T-cell (primary cell): Measurements from ENCODE around the gene GSTP1. TPM values are rescaled to one million over a fixed set of nuclear protein-coding genes. Genes with fewer than 3 reads are reported as not detected.

ENCODE experiments used
- ATAC-seq, 4 experiments: fragments of 200-7000 bp in 3 of 4; fragments of 150-1000 bp in 1 of 4; cut with Tn5 transposase; replicated peaks in 1 of 4; 1 replicate in 3 of 4; 2 replicates in 1 of 4; pipeline ENCODE4 v1.10.0; 2021; ENCODE audit warnings: moderate library complexity in 3 of 4, mild to moderate bottlenecking in 2 of 4, moderate number of reproducible peaks in 1 of 4
- CTCF ChIA-PET, 2 donors: fragments of 300-600 bp; sonication (Branson Sonifier 250); formaldehyde crosslinking; loops; one replicate each; lab custom pipeline; 2022; ENCODE audit warnings: antibody characterized with exemption in 2 of 2; lab: Charles Lee
- POLR2A ChIA-PET, 2 donors: fragments of 300-600 bp; sonication (Branson Sonifier 250); formaldehyde crosslinking; loops; one replicate each; lab custom pipeline; 2022; ENCODE audit warnings: antibody characterized with exemption in 2 of 2; lab: Charles Lee
- DNase-seq, 35 experiments: peaks; one replicate each; pipeline versions ENCODE4 v3.0.0 to v3.0.0-alpha.2; 2013 to 2023
- H3K27ac ChIP-seq: one replicate; pipeline ENCODE4 v1.5.1; 2013; ENCODE audit warnings: low read length
- H3K27me3 ChIP-seq, 2 experiments: replicated peaks in 1 of 2; 1 replicate in 1 of 2; 2 replicates in 1 of 2; pipeline versions ENCODE4 v1.6.1 to v1.7.0; 2013; ENCODE audit warnings: low read length in 1 of 2, mixed read lengths in 1 of 2; ENCODE audit not compliant: control insufficient read depth in 2 of 2, insufficient read depth in 2 of 2; ENCODE audit errors: extremely low read depth in 1 of 2
- H3K36me3 ChIP-seq, 2 donors: 1 replicate in 1 of 2; 2 replicates in 1 of 2; pipeline versions ENCODE4 v1.6.1 to v1.7.0; 2013; ENCODE audit warnings: low read length in 1 of 2; ENCODE audit not compliant: control insufficient read depth in 2 of 2, insufficient read depth in 1 of 2; ENCODE audit errors: extremely low read depth in 1 of 2
- H3K4me1 ChIP-seq, 2 experiments: 1 replicate in 1 of 2; 2 replicates in 1 of 2; pipeline versions ENCODE4 v1.6.1 to v1.7.0; 2013; ENCODE audit warnings: low read length in 2 of 2, mixed read lengths in 1 of 2; ENCODE audit not compliant: insufficient read depth in 2 of 2, control insufficient read depth in 1 of 2; ENCODE audit errors: extremely low read depth in 1 of 2
- H3K4me3 ChIP-seq, 2 donors: 1 replicate in 1 of 2; 2 replicates in 1 of 2; pipeline versions ENCODE4 v1.5.1 to v1.7.0; 2013; ENCODE audit warnings: mild to moderate bottlenecking in 2 of 2, low read length in 1 of 2, moderate library complexity in 1 of 2; ENCODE audit not compliant: control insufficient read depth in 1 of 2; ENCODE audit errors: extremely low read depth in 1 of 2
- H3K9me3 ChIP-seq: 2 replicates; pipeline ENCODE4 v1.7.0; 2013
- H3K27ac Mint-ChIP-seq, 2 donors: one replicate each; pipeline ENCODE4 v1.8.0; 2020 to 2021; ENCODE audit warnings: mild to moderate bottlenecking in 2 of 2, mixed read lengths in 2 of 2
- H3K27me3 Mint-ChIP-seq, 2 donors: one replicate each; pipeline ENCODE4 v1.8.0; 2021 to 2022; ENCODE audit warnings: mixed read lengths in 2 of 2
- H3K36me3 Mint-ChIP-seq: one replicate; pipeline ENCODE4 v1.8.0; 2021; ENCODE audit warnings: mixed read lengths
- H3K4me1 Mint-ChIP-seq, 3 donors: one replicate each; pipeline ENCODE4 v1.8.0; 2020 to 2022; ENCODE audit warnings: mixed read lengths in 3 of 3, mild to moderate bottlenecking in 1 of 3
- H3K4me3 Mint-ChIP-seq, 3 donors: one replicate each; pipeline ENCODE4 v1.8.0; 2020 to 2022; ENCODE audit warnings: mild to moderate bottlenecking in 3 of 3, mixed read lengths in 3 of 3, moderate library complexity in 3 of 3
- H3K9me3 Mint-ChIP-seq, 3 donors: one replicate each; pipeline ENCODE4 v1.8.0; 2020 to 2022; ENCODE audit warnings: mixed read lengths in 3 of 3
- WGBS: methylation state at CpG from one replicate; pipeline ENCODE4 v1.1.5; 2013; ENCODE audit warnings: missing lambda C conversion rate; ENCODE audit not compliant: insufficient coverage; 5-methylcytosine and 5-hydroxymethylcytosine counted together
- total RNA-seq, 35 experiments: library from RNA in 6 of 35; stranded (reverse) in 6 of 35; fragments of 120-200 nt in 1 of 35; gene quantifications; one replicate each; pipeline versions ENCODE4 v1.2.1 to v1.2.4 and lab custom pipeline; 2013 to 2026

The GSTP1 gene
- total RNA-seq, 5 donors from 2014 or later (not counting 1 experiment from before 2014, with no cell fraction given): 68.3 to 200 (median 151) TPM

DNA sequence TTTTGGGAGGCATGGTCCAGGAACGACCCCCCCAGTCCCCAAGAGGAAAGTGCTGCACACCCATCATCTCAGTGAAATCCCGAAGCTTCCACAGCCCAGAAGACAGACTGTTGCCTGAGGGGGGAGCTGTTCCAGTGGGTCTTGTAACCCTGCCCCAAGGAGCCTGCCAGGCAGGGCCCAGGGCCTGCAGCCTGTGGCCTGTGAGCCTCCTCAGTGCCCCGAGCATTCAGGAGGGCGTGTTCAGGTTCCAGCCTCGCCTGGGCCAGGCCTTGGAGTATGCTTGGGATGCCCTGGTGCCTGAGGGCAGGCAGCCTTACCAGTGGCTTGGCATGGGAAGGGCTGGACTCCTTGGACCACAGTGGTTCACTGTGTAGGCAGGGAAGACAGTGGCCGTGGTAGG lies 42.4 kb upstream of the GSTP1 start:
- no peaks in the 10 kb centered on the region for H3K9me3 Mint-ChIP-seq
- no peaks in the 10 kb centered on the region for H3K9me3 ChIP-seq
- no peak overlapping the region for H3K27ac Mint-ChIP-seq
- no peaks in the 10 kb centered on the region for H3K27me3 Mint-ChIP-seq
- H3K4me1 Mint-ChIP-seq: no peaks in the 10 kb centered on the region
- no peaks in the 10 kb centered on the region for H3K36me3 ChIP-seq
- no peak overlapping the region for H3K27ac ChIP-seq
- H3K27me3 ChIP-seq: peaks cover 0 to 16% of the 10 kb centered on the region in 2 experiments
- WGBS: 81% methylated on average over 4 of the region's 6 CpGs
- no peaks in the 10 kb centered on the region for H3K4me1 ChIP-seq
- H3K4me3 Mint-ChIP-seq: no peak overlapping the region
- ATAC-seq: no peak
- CTCF ChIA-PET: no interaction called here
- no peak for DNase-seq
- no peaks in the 10 kb centered on the region for H3K36me3 Mint-ChIP-seq
- no peak overlapping the region for H3K4me3 ChIP-seq
- POLR2A ChIA-PET: no interaction called here

DNA sequence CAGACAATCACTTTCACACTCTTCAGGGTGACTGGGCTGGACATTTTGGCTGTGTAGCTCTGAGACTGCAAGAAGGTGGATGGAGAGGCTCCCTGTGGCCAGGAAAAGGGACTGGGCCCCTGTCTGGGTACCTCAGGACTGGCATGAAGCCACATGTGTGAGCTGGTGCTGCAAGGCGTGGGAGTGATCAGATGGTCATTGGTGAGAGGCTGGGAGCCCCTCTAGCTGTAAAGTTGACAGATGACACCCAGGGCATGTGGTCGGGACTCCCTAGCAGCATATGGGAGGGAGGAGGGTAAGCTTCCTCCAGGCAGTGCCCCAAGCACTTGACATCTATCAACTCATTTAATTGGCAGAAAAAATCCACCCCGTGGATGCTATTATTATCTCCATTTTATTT lies 41.4 kb upstream of the GSTP1 start:
- Mint-ChIP-seq H3K27ac (no peak overlapping the region), H3K4me3 (no peak overlapping the region), H3K4me1 (no peaks in the 10 kb centered on the region), H3K27me3 (peaks cover 0 to 3% of the 10 kb centered on the region in 2 donors), H3K9me3 (no peaks in the 10 kb centered on the region), H3K36me3 (no peaks in the 10 kb centered on the region)
- Histone ChIP-seq H3K9me3 (no peaks in the 10 kb centered on the region), H3K4me1 (no peaks in the 10 kb centered on the region), H3K36me3 (no peaks in the 10 kb centered on the region), H3K4me3 (no peak overlapping the region), H3K27ac (no peak overlapping the region), H3K27me3 (peaks cover 0 to 16% of the 10 kb centered on the region in 2 experiments)
- CTCF ChIA-PET: no interaction called here
- no peak for DNase-seq
- POLR2A ChIA-PET: no interaction called here
- WGBS: no CpG with 5 or more reads among the region's 3 CpGs
- no peak for ATAC-seq

DNA sequence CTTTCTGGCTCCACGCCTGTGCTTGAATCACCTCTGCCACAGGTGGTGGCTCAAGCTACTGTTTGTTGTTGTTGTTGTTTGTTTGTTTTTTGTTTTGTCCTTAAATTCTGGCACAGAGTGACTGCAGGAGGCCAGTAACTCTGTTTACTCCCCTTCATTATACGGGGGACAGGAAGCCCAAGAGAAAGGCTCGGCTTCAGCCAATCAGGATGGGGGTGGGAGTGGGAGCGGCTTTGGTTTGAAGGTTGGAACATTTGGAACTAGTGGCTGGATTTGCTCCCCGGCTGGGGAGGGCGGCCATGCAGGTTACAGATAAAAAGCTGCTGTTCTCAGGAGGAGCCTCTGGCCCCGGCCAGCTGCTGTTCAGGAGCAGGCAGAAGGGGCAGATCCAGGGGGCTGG lies 40.6 kb upstream of the GSTP1 start:
- H3K27ac ChIP-seq: no peak overlapping the region
- ChIA-PET CTCF (no interaction called here), POLR2A (no interaction called here)
- WGBS: 61% methylated on average over 3 of the region's 7 CpGs
- H3K27me3 ChIP-seq: peaks cover 0 to 16% of the 10 kb centered on the region in 2 experiments
- no peaks in the 10 kb centered on the region for H3K9me3 ChIP-seq
- H3K4me3 ChIP-seq: no peak overlapping the region
- no peak for DNase-seq
- H3K36me3 ChIP-seq: no peaks in the 10 kb centered on the region
- H3K4me1 ChIP-seq: no peaks in the 10 kb centered on the region
- peaks cover 0 to 3% of the 10 kb centered on the region in 2 donors for H3K27me3 Mint-ChIP-seq
- no peak overlapping the region for H3K27ac Mint-ChIP-seq
- H3K36me3 Mint-ChIP-seq: no peaks in the 10 kb centered on the region
- H3K9me3 Mint-ChIP-seq: no peaks in the 10 kb centered on the region
- H3K4me1 Mint-ChIP-seq: no peaks in the 10 kb centered on the region
- no peak for ATAC-seq
- H3K4me3 Mint-ChIP-seq: no peak overlapping the region

DNA sequence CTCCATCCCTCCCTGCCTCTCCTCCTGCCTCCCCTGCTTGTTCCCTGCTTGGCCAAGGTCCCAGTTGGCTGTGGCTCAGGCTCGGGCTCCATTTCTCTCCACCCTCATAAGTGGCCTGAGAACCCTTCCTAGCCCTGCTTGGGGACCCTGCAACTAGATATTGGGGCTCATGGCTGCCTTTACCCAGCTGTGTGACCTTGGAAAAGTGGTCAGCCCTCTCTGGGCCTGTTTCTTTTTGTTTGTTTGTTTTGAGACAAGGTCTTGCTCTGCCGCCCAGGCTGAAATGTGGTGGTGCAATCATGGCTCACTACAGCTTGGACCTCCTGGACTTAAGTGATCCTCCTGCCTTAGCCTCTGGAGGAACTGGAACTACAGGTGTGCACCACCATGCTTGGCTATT lies 40.0 kb upstream of the GSTP1 start:
- H3K9me3 ChIP-seq: no peaks in the 10 kb centered on the region
- CTCF ChIA-PET: no interaction called here
- no peak overlapping the region for H3K4me3 ChIP-seq
- POLR2A ChIA-PET: no interaction called here
- Mint-ChIP-seq H3K9me3 (no peaks in the 10 kb centered on the region), H3K36me3 (no peaks in the 10 kb centered on the region), H3K4me1 (no peaks in the 10 kb centered on the region), H3K27me3 (peaks cover 0 to 3% of the 10 kb centered on the region in 2 donors), H3K27ac (no peak overlapping the region), H3K4me3 (no peak overlapping the region)
- ATAC-seq (no peak), DNase-seq (no peak)
- H3K36me3 ChIP-seq: no peaks in the 10 kb centered on the region
- peaks cover 0 to 14% of the 10 kb centered on the region in 2 experiments for H3K27me3 ChIP-seq
- H3K4me1 ChIP-seq: no peaks in the 10 kb centered on the region
- WGBS: 66% methylated on average over 2 of the region's 2 CpGs
- no peak overlapping the region for H3K27ac ChIP-seq

DNA sequence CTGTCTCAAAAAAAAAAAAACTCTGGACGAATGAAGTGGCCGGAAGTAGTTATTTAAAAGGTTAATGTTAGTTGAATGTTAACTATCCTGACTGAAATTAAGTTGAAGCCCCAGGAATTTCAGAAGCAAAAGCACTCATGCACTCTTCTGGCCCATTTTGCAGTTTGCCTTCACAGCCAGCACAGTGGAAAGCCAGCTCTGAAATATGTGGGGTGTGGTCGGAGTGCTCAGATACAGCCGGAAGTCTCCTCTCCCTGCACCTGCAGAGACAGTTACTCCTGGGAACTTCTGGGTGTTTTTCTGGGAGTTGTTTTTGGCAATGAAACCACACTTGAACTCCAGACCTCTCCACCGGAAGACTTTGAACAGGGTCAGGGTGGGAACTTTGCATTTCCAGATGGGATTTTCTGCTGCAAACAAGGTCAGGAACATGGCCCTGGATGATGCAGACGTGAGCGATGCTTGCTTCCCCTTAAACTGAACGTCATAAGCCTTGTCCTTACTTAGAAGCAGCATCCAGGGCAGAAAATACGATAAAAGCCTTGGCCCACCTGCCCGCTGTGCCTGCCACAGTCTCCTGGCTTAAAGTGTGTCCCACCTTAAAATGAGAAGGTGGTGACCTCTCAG lies 38.9 kb upstream of the GSTP1 start:
- no peaks in the 10 kb centered on the region for H3K36me3 ChIP-seq
- ATAC-seq (no peak), DNase-seq (no peak)
- 90% methylated on average over 6 of the region's 10 CpGs for WGBS
- ChIA-PET POLR2A (interaction anchor here in 1 of 2 donors (0.6 kb wide), 1 partner anchor 16 kb away, joined by 3 read pairs; no protein-coding TSS in a partner anchor), CTCF (no interaction called here)
- H3K27ac Mint-ChIP-seq: no peak overlapping the region
- H3K27me3 Mint-ChIP-seq: peaks cover 0 to 3% of the 10 kb centered on the region in 2 donors
- H3K27me3 ChIP-seq: peaks cover 0 to 11% of the 10 kb centered on the region in 2 experiments
- no peak overlapping the region for H3K4me3 Mint-ChIP-seq
- H3K9me3 ChIP-seq: no peaks in the 10 kb centered on the region
- no peaks in the 10 kb centered on the region for H3K9me3 Mint-ChIP-seq
- no peaks in the 10 kb centered on the region for H3K36me3 Mint-ChIP-seq
- H3K4me1 Mint-ChIP-seq: no peaks in the 10 kb centered on the region
- no peak overlapping the region for H3K4me3 ChIP-seq
- no peak overlapping the region for H3K27ac ChIP-seq
- no peaks in the 10 kb centered on the region for H3K4me1 ChIP-seq

DNA sequence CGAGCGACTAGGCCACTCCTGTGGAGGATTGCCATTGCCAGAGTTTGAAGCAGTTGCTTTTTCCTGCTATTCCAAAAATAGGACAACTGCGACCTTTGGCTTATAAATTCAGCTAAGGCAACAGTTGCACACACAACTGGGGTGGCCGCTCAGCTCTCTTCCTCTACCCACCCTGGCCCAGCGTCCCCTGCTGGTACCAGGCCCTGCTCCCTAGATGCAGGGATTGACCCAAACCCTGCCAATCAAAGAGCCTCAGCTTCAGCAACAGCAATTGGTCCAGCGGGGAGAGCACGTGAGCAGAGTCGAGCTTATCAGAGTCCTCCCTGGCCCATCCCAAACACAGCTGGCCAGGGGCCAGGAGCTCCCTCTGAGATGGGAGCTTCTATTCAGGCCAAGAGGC lies 38.3 kb upstream of the GSTP1 start:
- no peaks in the 10 kb centered on the region for H3K9me3 Mint-ChIP-seq
- DNase-seq: no peak
- ATAC-seq: no peak
- Histone ChIP-seq H3K4me1 (no peaks in the 10 kb centered on the region), H3K36me3 (no peaks in the 10 kb centered on the region), H3K27me3 (peaks cover 0 to 11% of the 10 kb centered on the region in 2 experiments), H3K27ac (no peak overlapping the region), H3K4me3 (no peak overlapping the region), H3K9me3 (no peaks in the 10 kb centered on the region)
- ChIA-PET POLR2A (interaction anchor here in 1 of 2 donors (0.6 kb wide), 1 partner anchor 15 kb away, joined by 3 read pairs; no protein-coding TSS in a partner anchor), CTCF (no interaction called here)
- peaks cover 0 to 3% of the 10 kb centered on the region in 2 donors for H3K27me3 Mint-ChIP-seq
- 85% methylated on average over 5 of the region's 8 CpGs for WGBS
- H3K4me1 Mint-ChIP-seq: no peaks in the 10 kb centered on the region
- H3K4me3 Mint-ChIP-seq: no peak overlapping the region
- H3K36me3 Mint-ChIP-seq: no peaks in the 10 kb centered on the region
- H3K27ac Mint-ChIP-seq: no peak overlapping the region
